HepG2 (cell line): Measurements from ENCODE around the gene NARS2. TPM values are rescaled to one million over a fixed set of nuclear protein-coding genes. Genes with fewer than 3 reads are reported as not detected.

Source experiments
- ATAC-seq: fragments of 200-7000 bp; cut with Tn5 transposase; 3 replicates; pipeline ENCODE4 v1.9.1; 2020; ENCODE audit warnings: mild to moderate bottlenecking, moderate library complexity
- BruUV-seq: library from RNA; stranded (reverse); fragments of 400-500 nt; replicated peaks from 2 replicates; lab custom pipeline; 2021; lab: Mats Ljungman, UMichigan
- CTCF ChIA-PET: fragments of 300-600 bp; formaldehyde crosslinking; extraction: SDS; loops from one replicate; lab custom pipeline; 2021; ENCODE audit warnings: low total read pairs, inconsistent platforms, low intra/inter-chr PET ratio; lab: Yijun Ruan, JAX
- POLR2A ChIA-PET: fragments of 350-600 bp; sonication (Branson Sonifier 250); formaldehyde crosslinking; loops from one replicate; lab custom pipeline; 2020; ENCODE audit warnings: antibody characterized with exemption, inconsistent platforms; lab: Yijun Ruan, JAX
- DNase-seq: peaks from one replicate; pipeline ENCODE4 v3.0.0-alpha.2; 2015; ENCODE audit warnings: low spot score
- FAIRE-seq: peaks from 3 replicates; lab custom pipeline; 2011; peaks lifted over from hg19 to GRCh38; lab: Jason Lieb, UNC
- H2AFZ ChIP-seq: one replicate; pipeline ENCODE4 v1.6.1; 2011; ENCODE audit warnings: low read length, inconsistent platforms
- H3K27ac ChIP-seq: fragments of 300-600 bp; 3 replicates; pipeline ENCODE4 v1.8.0; 2011; ENCODE audit warnings: mixed run types, mild to moderate bottlenecking, mixed read lengths, low read length, inconsistent platforms; ENCODE audit not compliant: insufficient read depth; ENCODE audit errors: extremely low read length
- H3K27me3 ChIP-seq, 2 experiments: fragments of 200-600 bp in 1 of 2; 2 replicates in 1 of 2; 3 replicates in 1 of 2; pipeline versions ENCODE4 v1.6.0 to v1.8.0; 2011; ENCODE audit warnings: low read length in 2 of 2, mild to moderate bottlenecking in 2 of 2, moderate library complexity in 2 of 2, inconsistent platforms in 1 of 2; ENCODE audit not compliant: insufficient read depth in 2 of 2, control insufficient read depth in 1 of 2
- H3K36me3 ChIP-seq, 2 experiments: fragments of 200-600 bp in 1 of 2; replicated peaks in 1 of 2; 2 replicates in 1 of 2; 3 replicates in 1 of 2; pipeline versions ENCODE4 v1.5.1 to v1.8.0; 2011; ENCODE audit warnings: low read length in 2 of 2, inconsistent platforms in 1 of 2; ENCODE audit not compliant: insufficient read depth in 2 of 2, control insufficient read depth in 1 of 2
- H3K4me1 ChIP-seq: 2 replicates; pipeline ENCODE4 v1.5.1; 2012; ENCODE audit warnings: low read length, inconsistent platforms; ENCODE audit not compliant: insufficient read depth
- H3K4me2 ChIP-seq: 2 replicates; pipeline ENCODE4 v1.6.0; 2011; ENCODE audit warnings: low read depth, low read length, inconsistent platforms
- H3K4me3 ChIP-seq, 3 experiments: fragments of 200-600 bp in 1 of 3; sonication (generic), shearing (Covaris generic) in 1 of 3; replicated peaks in 1 of 3; 2 replicates each; pipeline ENCODE4 v1.5.1; 2011 to 2016; ENCODE audit warnings: low read length in 3 of 3, inconsistent platforms in 2 of 3, low read depth in 2 of 3, mild to moderate bottlenecking in 2 of 3, control low read depth in 1 of 3, mixed read lengths in 1 of 3; ENCODE audit not compliant: insufficient read depth in 1 of 3
- H3K79me2 ChIP-seq: one replicate; pipeline ENCODE4 v1.6.1; 2011; ENCODE audit warnings: low read length, inconsistent platforms; ENCODE audit not compliant: insufficient read depth
- H3K9ac ChIP-seq: 2 replicates; pipeline ENCODE4 v1.6.0; 2011; ENCODE audit warnings: mild to moderate bottlenecking, low read depth, low read length, inconsistent platforms; ENCODE audit not compliant: insufficient read depth
- H3K9me3 ChIP-seq: 2 replicates; pipeline ENCODE4 v1.5.1; 2012; ENCODE audit warnings: mild to moderate bottlenecking, low read length
- H4K20me1 ChIP-seq: 2 replicates; pipeline ENCODE4 v1.6.0; 2011; ENCODE audit warnings: inconsistent platforms, mild to moderate bottlenecking, low read length, moderate library complexity; ENCODE audit not compliant: insufficient read depth
- CBFB ChIP-seq: sonication (generic); formaldehyde crosslinking; IDR thresholded peaks from 2 replicates; pipeline ENCODE4 v1.4.0; 2020; ENCODE audit warnings: missing genetic modification reagents
- CENPX ChIP-seq: sonication (generic); formaldehyde crosslinking; IDR thresholded peaks from 2 replicates; pipeline ENCODE4 v1.9.0; 2021; ENCODE audit warnings: mild to moderate bottlenecking, missing genetic modification reagents, moderate library complexity
- KLF11 ChIP-seq: IDR thresholded peaks from 2 replicates; pipeline ENCODE4 v1.6.1; 2016; ENCODE audit warnings: missing compliant biosample characterization
- PHB2 ChIP-seq: fragments of 450-650 bp; IDR thresholded peaks from 2 replicates; pipeline ENCODE4 v1.6.1; 2018; ENCODE audit not compliant: partially characterized antibody
- SNAPC4 ChIP-seq: sonication (generic); formaldehyde crosslinking; IDR thresholded peaks from 2 replicates; pipeline ENCODE4 v1.4.0; 2020; ENCODE audit warnings: mild to moderate bottlenecking, missing genetic modification reagents
- SNRNP70 ChIP-seq: fragments of 200-400 bp; formaldehyde crosslinking; IDR thresholded peaks from 2 replicates; pipeline ENCODE4 v1.6.1; 2017; ENCODE audit warnings: mild to moderate bottlenecking, low read depth, low read length, moderate library complexity
- SRSF1 ChIP-seq: fragments of 200-400 bp; formaldehyde crosslinking; optimal IDR thresholded peaks from 2 replicates; pipeline ENCODE3; 2017; ENCODE audit warnings: mild to moderate bottlenecking, low read depth, low read length, moderate library complexity
- ZBTB25 ChIP-seq: IDR thresholded peaks from 2 replicates; pipeline ENCODE4 v1.6.1; 2018; ENCODE audit warnings: missing genetic modification reagents
- ZMAT5 ChIP-seq: sonication (generic); formaldehyde crosslinking; IDR thresholded peaks from 2 replicates; pipeline ENCODE4 v1.5.0; 2020; ENCODE audit warnings: mild to moderate bottlenecking, low read depth, missing genetic modification reagents, borderline replicate concordance
- ZNF430 ChIP-seq: sonication (generic); formaldehyde crosslinking; IDR thresholded peaks from 2 replicates; pipeline ENCODE4 v1.9.0; 2021; ENCODE audit warnings: mild to moderate bottlenecking, missing genetic modification reagents
- ZNF788 ChIP-seq: sonication (generic); formaldehyde crosslinking; IDR thresholded peaks from 2 replicates; pipeline ENCODE4 v1.5.0; 2020; ENCODE audit warnings: mild to moderate bottlenecking, missing genetic modification reagents, borderline replicate concordance
- ZSCAN12 ChIP-seq: sonication (generic); formaldehyde crosslinking; IDR thresholded peaks from 2 replicates; pipeline ENCODE4 v1.9.0; 2021; ENCODE audit warnings: mild to moderate bottlenecking, missing genetic modification reagents
- ZSCAN31 ChIP-seq: sonication (generic); formaldehyde crosslinking; IDR thresholded peaks from 2 replicates; pipeline ENCODE4 v1.5.0; 2020; ENCODE audit warnings: low read depth, mild to moderate bottlenecking, missing genetic modification reagents
- WGBS: methylation state at CpG from one replicate; pipeline ENCODE4 v1.1.6; 2017; ENCODE audit warnings: low lambda C conversion rate; 5-methylcytosine and 5-hydroxymethylcytosine counted together
- in situ Hi-C: cut with HindIII; loops from 2 replicates; pipeline ENCODE4 v1.10.0; 2017; ENCODE audit warnings: low pct_unique_long_range_greater_than_20kb; ENCODE audit not compliant: extremely low pct_ligation_motif_present
- intact Hi-C: fragments of 100-400 bp; cut with micrococcal nuclease; formaldehyde crosslinking; loops from one replicate; pipeline ENCODE4 v1.10.0; 2022; ENCODE audit not compliant: unreplicated experiment
- polyA plus RNA-seq, 8 experiments: library from polyadenylated mRNA; depleted of rRNA in 3 of 8; stranded (reverse) in 7 of 8; unstranded in 1 of 8; fragments of >200 nt; fragmentation: Illumina TruSeq in 4 of 8; extraction: Trizol in 4 of 8; gene quantifications; 2 replicates each; pipeline versions ENCODE4 v1.2.1 to v1.2.3, GENCODE V29; 2011 to 2016; ENCODE audit warnings: low read depth in 4 of 8, missing spikeins in 1 of 8, mixed read lengths in 1 of 8; ENCODE audit not compliant: insufficient read depth in 1 of 8
- total RNA-seq, 5 experiments: library from RNA; depleted of rRNA; stranded (reverse); fragments of >200 nt; fragmentation: Illumina TruSeq; extraction: Trizol; gene quantifications; 2 replicates each; pipeline ENCODE4 v1.2.3, GENCODE V29; 2016; ENCODE audit warnings: low read depth in 1 of 5
- TF ChIP-seq, protein P1 (sequence below): IDR thresholded peaks from 2 replicates; pipeline ENCODE4 v1.6.1; 2016; ENCODE audit warnings: control low read depth
- TF ChIP-seq, protein P2 (sequence below), 2 experiments: fragments of 450-650 bp in 1 of 2; sonication (generic) in 1 of 2; formaldehyde crosslinking; IDR thresholded peaks; 2 replicates each; pipeline versions ENCODE4 v1.5.0 to v1.8.0; 2020 to 2022; ENCODE audit warnings: mild to moderate bottlenecking in 1 of 2, missing genetic modification reagents in 1 of 2

The NARS2 gene
- total and polyA plus RNA-seq, 2 of the 13 experiments (the other 11 are each of a cell fraction or from before 2014, with no cell fraction given): 45.9 to 65.0 TPM

DNA sequence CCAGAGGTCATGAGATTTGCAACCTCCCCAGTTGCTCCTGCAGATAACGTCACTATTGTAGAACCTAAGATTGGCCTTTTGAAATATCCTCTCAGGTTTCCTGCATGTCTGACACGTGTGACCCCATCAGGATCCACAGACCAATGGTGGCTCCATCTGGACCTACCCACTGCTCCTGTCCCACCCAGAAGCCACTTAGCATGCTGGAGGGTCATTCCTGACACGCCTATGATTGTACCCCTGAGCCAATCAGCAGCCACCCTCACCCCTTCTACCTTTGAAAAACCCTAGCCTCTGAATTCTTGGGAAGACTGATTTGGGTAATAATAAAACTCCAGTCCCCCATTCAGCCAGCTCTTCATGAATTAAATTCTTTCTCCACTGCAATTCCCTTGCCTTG lies 20.1 kb upstream of the NARS2 start:
- intact Hi-C loops: no loop called here
- FAIRE-seq: no peak
- no peak for TF ChIP-seq CENPX (CRISPR knock-in tag)
- TF ChIP-seq, protein P1, sequence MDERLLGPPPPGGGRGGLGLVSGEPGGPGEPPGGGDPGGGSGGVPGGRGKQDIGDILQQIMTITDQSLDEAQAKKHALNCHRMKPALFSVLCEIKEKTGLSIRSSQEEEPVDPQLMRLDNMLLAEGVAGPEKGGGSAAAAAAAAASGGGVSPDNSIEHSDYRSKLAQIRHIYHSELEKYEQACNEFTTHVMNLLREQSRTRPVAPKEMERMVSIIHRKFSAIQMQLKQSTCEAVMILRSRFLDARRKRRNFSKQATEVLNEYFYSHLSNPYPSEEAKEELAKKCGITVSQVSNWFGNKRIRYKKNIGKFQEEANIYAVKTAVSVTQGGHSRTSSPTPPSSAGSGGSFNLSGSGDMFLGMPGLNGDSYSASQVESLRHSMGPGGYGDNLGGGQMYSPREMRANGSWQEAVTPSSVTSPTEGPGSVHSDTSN (CRISPR knock-in tag): no peak
- no peak for TF ChIP-seq SNRNP70
- TF ChIP-seq, protein P2, sequence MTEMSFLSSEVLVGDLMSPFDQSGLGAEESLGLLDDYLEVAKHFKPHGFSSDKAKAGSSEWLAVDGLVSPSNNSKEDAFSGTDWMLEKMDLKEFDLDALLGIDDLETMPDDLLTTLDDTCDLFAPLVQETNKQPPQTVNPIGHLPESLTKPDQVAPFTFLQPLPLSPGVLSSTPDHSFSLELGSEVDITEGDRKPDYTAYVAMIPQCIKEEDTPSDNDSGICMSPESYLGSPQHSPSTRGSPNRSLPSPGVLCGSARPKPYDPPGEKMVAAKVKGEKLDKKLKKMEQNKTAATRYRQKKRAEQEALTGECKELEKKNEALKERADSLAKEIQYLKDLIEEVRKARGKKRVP (CRISPR knock-in tag; IDR thresholded peaks at IDR 0.05): no peak
- no peak for TF ChIP-seq CBFB (CRISPR knock-in tag)
- no peak for TF ChIP-seq KLF11 (CRISPR knock-in tag)
- no peak for TF ChIP-seq SNAPC4 (CRISPR knock-in tag)
- no peak for TF ChIP-seq ZBTB25 (CRISPR knock-in tag)
- no peak for TF ChIP-seq ZMAT5 (CRISPR knock-in tag)
- no peak for TF ChIP-seq SRSF1
- TF ChIP-seq ZSCAN31 (CRISPR knock-in tag): no peak
- TF ChIP-seq PHB2: no peak
- no peak for TF ChIP-seq ZNF788 (CRISPR knock-in tag)
- no peak for TF ChIP-seq ZNF430
- TF ChIP-seq ZSCAN12 (CRISPR knock-in tag): no peak

More for the DNA sequence above, 20.1 kb upstream of the NARS2 start:
- DNase-seq (no peak), ATAC-seq (no peak)
- WGBS: 100% methylated on average over 2 of the region's 3 CpGs
- Histone ChIP-seq H2AFZ (no peak overlapping the region), H3K36me3 (no peaks in the 10 kb centered on the region), H3K4me3 (no peak overlapping the region), H3K9ac (no peak overlapping the region), H4K20me1 (no peaks in the 10 kb centered on the region), H3K4me1 (peaks cover 9% of the 10 kb centered on the region), H3K27me3 (no peaks in the 10 kb centered on the region), H3K9me3 (no peaks in the 10 kb centered on the region), H3K79me2 (no peaks in the 10 kb centered on the region), H3K27ac (no peak overlapping the region), H3K4me2 (no peak overlapping the region)
- in situ Hi-C loops: no loop called here
- CTCF ChIA-PET: no interaction called here
- no TSS peak for BruUV-seq
- POLR2A ChIA-PET: interaction anchor here (0.6 kb wide), 1 partner anchor 655 kb away, joined by 3 read pairs; no protein-coding TSS in a partner anchor
